Mesenchymal stem cell (in vitro differentiated cells and primary cell): Measurements from ENCODE around the gene PSG6.
"Not testable (repeated sequence)": the region's sequence is repeated elsewhere in the genome, so short reads cannot be mapped to it uniquely, and the experiment has no call there.

ENCODE experiments used
- DNase-seq: peaks from one replicate; pipeline ENCODE4 v3.0.0-alpha.2; 2013
- H2AFZ ChIP-seq: one replicate; pipeline ENCODE4 v1.6.1; 2013; ENCODE audit warnings: low read depth, mild to moderate bottlenecking, control low read depth, inconsistent platforms, low read length, moderate library complexity
- H2AK5ac ChIP-seq: 2 replicates; pipeline ENCODE4 v1.6.1; 2013; ENCODE audit warnings: low read length, moderate library complexity, mild to moderate bottlenecking, inconsistent platforms; ENCODE audit not compliant: severe bottlenecking
- H2BK120ac ChIP-seq: one replicate; pipeline ENCODE4 v1.6.1; 2013; ENCODE audit warnings: low read depth, mild to moderate bottlenecking, inconsistent platforms, low read length, moderate library complexity
- H2BK12ac ChIP-seq, 2 experiments: one replicate each; pipeline ENCODE4 v1.6.1; 2013; ENCODE audit warnings: inconsistent platforms in 2 of 2, low read length in 2 of 2, mild to moderate bottlenecking in 2 of 2, moderate library complexity in 2 of 2, control low read depth in 1 of 2
- H2BK15ac ChIP-seq: one replicate; pipeline ENCODE4 v1.6.1; 2013; ENCODE audit warnings: mild to moderate bottlenecking, low read depth, inconsistent platforms; ENCODE audit not compliant: poor library complexity, severe bottlenecking
- H2BK5ac ChIP-seq: 2 replicates; pipeline ENCODE4 v1.6.1; 2013; ENCODE audit warnings: low read depth, mild to moderate bottlenecking, low read length, control low read depth, inconsistent platforms; ENCODE audit not compliant: poor library complexity, severe bottlenecking
- H3K14ac ChIP-seq, 2 experiments: one replicate each; pipeline ENCODE4 v1.6.1; 2013; ENCODE audit warnings: inconsistent platforms in 2 of 2, low read length in 2 of 2, control low read depth in 1 of 2, mild to moderate bottlenecking in 1 of 2, moderate library complexity in 1 of 2
- H3K18ac ChIP-seq, 2 experiments: one replicate each; pipeline ENCODE4 v1.6.1; 2013; ENCODE audit warnings: inconsistent platforms in 2 of 2, low read length in 2 of 2, control low read depth in 1 of 2, low read depth in 1 of 2, mild to moderate bottlenecking in 1 of 2
- H3K23ac ChIP-seq, 2 experiments: one replicate each; pipeline ENCODE4 v1.6.1; 2013; ENCODE audit warnings: inconsistent platforms in 2 of 2, low read length in 2 of 2, mild to moderate bottlenecking in 2 of 2, moderate library complexity in 2 of 2, control low read depth in 1 of 2
- H3K27ac ChIP-seq: 2 replicates; pipeline ENCODE4 v1.5.1; 2013; ENCODE audit warnings: mild to moderate bottlenecking, moderate library complexity, low read length, control low read depth, inconsistent platforms; ENCODE audit not compliant: poor library complexity, severe bottlenecking
- H3K27me3 ChIP-seq, 2 experiments: 2 replicates each; pipeline versions ENCODE4 v1.6.1 to v1.7.0; 2013; ENCODE audit warnings: low read length in 2 of 2, mild to moderate bottlenecking in 2 of 2, moderate library complexity in 2 of 2, control low read depth in 1 of 2, inconsistent platforms in 1 of 2; ENCODE audit not compliant: control insufficient read depth in 1 of 2, insufficient read depth in 1 of 2
- H3K36me3 ChIP-seq, 2 experiments: 2 replicates each; pipeline versions ENCODE4 v1.6.1 to v1.7.0; 2013; ENCODE audit warnings: low read length in 2 of 2, control low read depth in 1 of 2, inconsistent platforms in 1 of 2, low read depth in 1 of 2, mild to moderate bottlenecking in 1 of 2; ENCODE audit not compliant: insufficient read depth in 2 of 2, control insufficient read depth in 1 of 2
- H3K4ac ChIP-seq, 2 experiments: one replicate each; pipeline ENCODE4 v1.6.1; 2013; ENCODE audit warnings: inconsistent platforms in 2 of 2, low read length in 2 of 2, mild to moderate bottlenecking in 2 of 2, moderate library complexity in 2 of 2, control low read depth in 1 of 2, low read depth in 1 of 2
- H3K4me1 ChIP-seq: 2 replicates; pipeline ENCODE4 v1.6.1; 2013; ENCODE audit warnings: low read depth, low read length, control low read depth; ENCODE audit not compliant: control insufficient read depth, insufficient read depth
- H3K4me2 ChIP-seq: 2 replicates; pipeline ENCODE4 v1.6.1; 2013; ENCODE audit warnings: low read length, mild to moderate bottlenecking, inconsistent platforms; ENCODE audit not compliant: poor library complexity, severe bottlenecking
- H3K4me3 ChIP-seq, 2 experiments: 2 replicates each; pipeline versions ENCODE4 v1.5.1 to v1.7.0; 2013; ENCODE audit warnings: low read length in 2 of 2, mild to moderate bottlenecking in 2 of 2, control low read depth in 1 of 2, low read depth in 1 of 2; ENCODE audit not compliant: insufficient read depth in 1 of 2
- H3K79me1 ChIP-seq: replicated peaks from 2 replicates; pipeline ENCODE4 v1.6.1; 2013; ENCODE audit warnings: mild to moderate bottlenecking, control low read depth, low read length, inconsistent platforms; ENCODE audit not compliant: poor library complexity, severe bottlenecking
- H3K9ac ChIP-seq: 2 replicates; pipeline ENCODE4 v1.7.0; 2013; ENCODE audit warnings: mild to moderate bottlenecking, low read length, moderate library complexity
- H3K9me3 ChIP-seq: 2 replicates; pipeline ENCODE4 v1.7.0; 2013; ENCODE audit warnings: mild to moderate bottlenecking, low read length; ENCODE audit not compliant: control insufficient read depth
- H4K8ac ChIP-seq: one replicate; pipeline ENCODE4 v1.6.1; 2013; ENCODE audit warnings: inconsistent platforms, mild to moderate bottlenecking, low read length, moderate library complexity
- H4K91ac ChIP-seq: one replicate; pipeline ENCODE4 v1.6.1; 2013; ENCODE audit warnings: mild to moderate bottlenecking, low read length, inconsistent platforms
- WGBS: methylation state at CpG from one replicate; pipeline ENCODE4 v1.1.7; 2013; ENCODE audit warnings: mixed read lengths; 5-methylcytosine and 5-hydroxymethylcytosine counted together

PSG6 gene

DNA sequence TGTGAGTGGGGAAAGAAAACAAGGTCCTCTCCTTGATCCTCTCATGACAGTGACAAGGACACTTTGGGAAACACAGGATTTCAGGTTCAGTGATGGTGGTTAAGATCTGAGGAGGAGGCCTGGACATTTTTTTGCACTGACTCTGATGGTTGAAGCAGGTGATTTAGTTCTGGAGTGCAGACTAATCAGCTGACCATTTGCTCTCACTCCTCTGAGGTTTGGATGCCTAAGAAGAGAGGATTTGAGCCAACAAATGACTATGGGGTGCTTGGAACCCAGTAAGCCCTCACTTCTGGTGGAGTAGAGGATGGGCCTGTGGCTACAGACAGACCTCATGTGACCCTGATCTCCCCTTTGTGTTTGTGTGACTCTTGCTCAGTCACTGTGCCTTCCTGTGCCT is 41.1 kb downstream of the PSG6 start:
- H2BK5ac ChIP-seq, H4K91ac ChIP-seq, H3K4me2 ChIP-seq: not testable (repeated sequence)

DNA sequence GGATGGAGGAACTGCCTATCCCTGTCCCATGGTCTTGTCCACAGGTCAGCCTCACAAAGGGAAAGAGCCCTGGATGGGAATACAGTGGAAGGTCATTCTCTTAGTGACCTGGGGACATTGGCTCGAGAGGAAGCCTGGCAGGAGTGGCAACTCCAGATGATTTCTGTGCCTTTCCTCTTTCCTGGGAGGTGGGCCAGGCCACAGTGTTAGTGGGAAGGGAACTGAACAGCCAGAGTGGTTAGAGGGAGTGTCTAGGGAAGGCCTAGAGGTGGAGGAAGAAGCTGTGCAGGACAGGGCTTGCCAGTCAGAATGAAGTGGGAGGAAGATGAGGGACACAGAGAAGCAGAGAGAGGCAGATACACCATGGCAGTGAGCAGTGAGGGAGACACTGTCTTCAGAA is 41.8 kb downstream of the PSG6 start:
- not testable (repeated sequence) for H3K4me1 ChIP-seq, H3K9me3 ChIP-seq, H4K91ac ChIP-seq, H3K4ac ChIP-seq, H2AFZ ChIP-seq, H3K4me2 ChIP-seq, H2BK12ac ChIP-seq, H4K8ac ChIP-seq, H2BK120ac ChIP-seq, H3K79me1 ChIP-seq, H2BK15ac ChIP-seq, H3K4me3 ChIP-seq, H3K27ac ChIP-seq, H3K18ac ChIP-seq, H3K23ac ChIP-seq, DNase-seq, H2BK5ac ChIP-seq, H3K27me3 ChIP-seq, H2AK5ac ChIP-seq, H3K36me3 ChIP-seq, H3K14ac ChIP-seq
- peak overlapping the region; percentile 57 for H3K9ac ChIP-seq
- WGBS, result 26% methylated on average over 1 of the region's 1 CpG

More for the DNA sequence above, 41.1 kb downstream of the PSG6 start:
- not testable (repeated sequence) for H3K4ac ChIP-seq, H3K4me1 ChIP-seq, H3K18ac ChIP-seq, H2BK15ac ChIP-seq, H4K8ac ChIP-seq, H3K79me1 ChIP-seq, H2BK12ac ChIP-seq, H3K36me3 ChIP-seq, H3K23ac ChIP-seq, H2BK120ac ChIP-seq, H3K9me3 ChIP-seq, H3K27ac ChIP-seq, H2AK5ac ChIP-seq, H3K14ac ChIP-seq, H3K4me3 ChIP-seq, H3K27me3 ChIP-seq, DNase-seq
- H3K9ac ChIP-seq, result peak overlapping the region; percentile 57
- H2AFZ ChIP-seq, result peak overlapping the region; percentile 39

DNA sequence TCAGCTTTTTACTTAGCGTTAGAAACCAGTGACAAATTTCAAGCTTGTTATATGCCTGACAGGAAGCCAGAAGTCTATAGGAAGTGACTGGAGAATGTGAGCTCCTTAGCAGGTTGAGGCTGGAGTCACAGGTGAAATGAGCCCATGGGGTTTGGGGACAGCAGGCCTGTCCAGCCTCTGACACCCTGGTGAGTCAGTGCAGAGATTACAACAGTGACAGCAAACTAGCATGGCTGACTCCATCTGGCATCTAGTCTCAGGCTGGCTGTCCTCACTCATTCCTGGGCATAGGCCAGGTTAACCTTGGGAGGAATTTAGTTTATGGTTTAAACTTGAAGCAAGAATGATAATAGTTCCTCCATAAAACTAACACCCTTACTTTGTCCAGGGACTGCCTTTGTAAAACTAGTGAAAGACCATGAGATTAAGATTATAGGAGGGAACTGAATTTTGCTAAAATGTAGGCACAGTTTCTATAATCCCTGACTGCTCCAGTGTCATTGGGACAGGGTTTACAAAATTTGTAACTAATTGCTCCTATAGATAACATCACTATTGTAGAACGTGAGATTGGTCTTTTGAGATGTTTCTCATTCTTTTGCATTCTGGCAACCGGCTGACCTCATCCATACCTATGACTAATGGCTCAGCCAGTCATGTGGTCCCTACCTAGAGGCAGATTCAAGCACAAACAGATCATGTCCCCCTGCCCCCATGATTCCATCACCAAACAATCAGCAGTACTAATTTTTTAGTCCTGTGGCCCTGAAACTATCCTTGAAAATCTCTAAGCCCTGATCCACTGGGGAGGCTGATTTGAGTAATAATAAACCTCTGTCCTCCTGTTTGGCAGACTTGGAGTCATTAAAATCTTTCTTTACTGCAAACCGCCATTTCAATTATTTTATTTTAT is 42.5 kb downstream of the PSG6 start:
- not testable (repeated sequence) for H4K8ac ChIP-seq, H3K36me3 ChIP-seq, H3K4ac ChIP-seq, H4K91ac ChIP-seq, H3K23ac ChIP-seq, H2AK5ac ChIP-seq, H2BK5ac ChIP-seq, H3K27ac ChIP-seq, H3K4me3 ChIP-seq, H3K4me2 ChIP-seq, H3K9me3 ChIP-seq, H3K14ac ChIP-seq, H3K27me3 ChIP-seq, H2BK12ac ChIP-seq, DNase-seq, H3K4me1 ChIP-seq, H3K18ac ChIP-seq, H3K79me1 ChIP-seq, H2AFZ ChIP-seq, H2BK120ac ChIP-seq, H2BK15ac ChIP-seq
- WGBS, result 77% methylated on average over 2 of the region's 4 CpGs
- peak overlapping the region; percentile 57 for H3K9ac ChIP-seq

DNA sequence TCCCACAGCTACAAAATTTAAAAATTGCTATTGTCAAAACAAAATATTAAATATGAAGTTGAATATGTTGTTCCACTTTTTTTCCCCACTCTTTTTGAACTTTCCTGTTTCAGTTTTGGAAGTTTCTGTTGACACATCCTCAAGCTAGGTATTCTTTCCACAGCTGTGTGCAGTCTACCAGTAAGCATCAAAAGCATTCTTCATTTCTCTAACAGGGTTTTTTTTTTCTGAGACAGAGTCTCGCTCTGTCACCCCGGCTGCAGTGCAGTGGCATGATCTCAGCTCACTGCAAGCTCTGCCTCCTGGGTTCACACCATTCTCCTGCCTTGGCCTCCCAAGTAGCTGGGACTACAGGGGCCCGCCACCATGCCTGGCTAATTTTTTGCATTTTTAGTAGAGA is 43.6 kb downstream of the PSG6 start:
- DNase-seq, H2BK12ac ChIP-seq, H3K4me3 ChIP-seq, H3K9me3 ChIP-seq, H4K91ac ChIP-seq, H3K36me3 ChIP-seq, H3K9ac ChIP-seq, H3K79me1 ChIP-seq, H2BK15ac ChIP-seq, H2BK5ac ChIP-seq, H3K18ac ChIP-seq, H2AFZ ChIP-seq, H3K4me1 ChIP-seq, H4K8ac ChIP-seq, H2AK5ac ChIP-seq, H3K4ac ChIP-seq, H2BK120ac ChIP-seq, H3K23ac ChIP-seq, H3K27ac ChIP-seq, H3K14ac ChIP-seq, H3K27me3 ChIP-seq, H3K4me2 ChIP-seq: not testable (repeated sequence)
- 54% methylated on average over 3 of the region's 3 CpGs for WGBS
